MCF 10A (cell line): ENCODE data around the gene FXYD6. TPM values are rescaled to one million over a fixed set of nuclear protein-coding genes. Genes with fewer than 3 reads are reported as not detected.

ENCODE experiments used
- BruUV-seq: library from RNA; stranded (reverse); fragments of 400-500 nt; replicated peaks from 2 replicates; lab custom pipeline; 2021; lab: Mats Ljungman, UMichigan
- CTCF ChIA-PET: fragments of 300-600 bp; sonication (Branson Sonifier 250); formaldehyde crosslinking; extraction: SDS; loops from one replicate; lab custom pipeline; 2021; ENCODE audit warnings: antibody characterized with exemption, inconsistent platforms; lab: Yijun Ruan, JAX
- POLR2A ChIA-PET: fragments of 300-600, 350-650 bp; sonication (Branson Sonifier 250); formaldehyde crosslinking; extraction: SDS; loops from one replicate; lab custom pipeline; 2020; ENCODE audit warnings: antibody characterized with exemption, inconsistent platforms; lab: Yijun Ruan, JAX
- DNase-seq: peaks from one replicate; pipeline ENCODE4 v3.0.0-alpha.2; 2018; ENCODE audit not compliant: unreplicated experiment
- H3K27ac Mint-ChIP-seq: one replicate; pipeline ENCODE4 v1.8.0; 2022; ENCODE audit warnings: mild to moderate bottlenecking, low read depth, mixed read lengths; ENCODE audit not compliant: unreplicated experiment
- H3K27me3 Mint-ChIP-seq: one replicate; pipeline ENCODE4 v1.8.0; 2022; ENCODE audit warnings: mixed read lengths; ENCODE audit not compliant: insufficient read depth, unreplicated experiment
- H3K36me3 Mint-ChIP-seq: one replicate; pipeline ENCODE4 v1.8.0; 2022; ENCODE audit warnings: mild to moderate bottlenecking, moderate library complexity, mixed read lengths; ENCODE audit not compliant: insufficient read depth, unreplicated experiment
- H3K4me1 Mint-ChIP-seq: one replicate; pipeline ENCODE4 v1.8.0; 2022; ENCODE audit warnings: mixed read lengths; ENCODE audit not compliant: insufficient read depth, unreplicated experiment
- H3K4me3 Mint-ChIP-seq: one replicate; pipeline ENCODE4 v1.8.0; 2022; ENCODE audit warnings: mild to moderate bottlenecking, moderate library complexity, mixed read lengths; ENCODE audit not compliant: unreplicated experiment
- H3K9me3 Mint-ChIP-seq: one replicate; pipeline ENCODE4 v1.8.0; 2022; ENCODE audit warnings: mixed read lengths; ENCODE audit not compliant: unreplicated experiment
- intact Hi-C: fragments of 100-400 bp; cut with micrococcal nuclease; formaldehyde crosslinking; loops from 2 replicates; pipeline ENCODE4 v1.14.1; 2022
- total RNA-seq: library from RNA; stranded (reverse); gene quantifications from 2 replicates; pipeline ENCODE4 v1.2.3, GENCODE V29; 2022
- TF ChIP-seq, protein P1 (sequence below): fragments of 200-600 bp; IDR thresholded peaks from one replicate; pipeline ENCODE4 v1.8.0; 2022; ENCODE audit warnings: antibody characterized with exemption, mild to moderate bottlenecking; ENCODE audit not compliant: unreplicated experiment

Gene FXYD6
- total RNA-seq, 1 experiment from 2014 or later, result not detected

DNA sequence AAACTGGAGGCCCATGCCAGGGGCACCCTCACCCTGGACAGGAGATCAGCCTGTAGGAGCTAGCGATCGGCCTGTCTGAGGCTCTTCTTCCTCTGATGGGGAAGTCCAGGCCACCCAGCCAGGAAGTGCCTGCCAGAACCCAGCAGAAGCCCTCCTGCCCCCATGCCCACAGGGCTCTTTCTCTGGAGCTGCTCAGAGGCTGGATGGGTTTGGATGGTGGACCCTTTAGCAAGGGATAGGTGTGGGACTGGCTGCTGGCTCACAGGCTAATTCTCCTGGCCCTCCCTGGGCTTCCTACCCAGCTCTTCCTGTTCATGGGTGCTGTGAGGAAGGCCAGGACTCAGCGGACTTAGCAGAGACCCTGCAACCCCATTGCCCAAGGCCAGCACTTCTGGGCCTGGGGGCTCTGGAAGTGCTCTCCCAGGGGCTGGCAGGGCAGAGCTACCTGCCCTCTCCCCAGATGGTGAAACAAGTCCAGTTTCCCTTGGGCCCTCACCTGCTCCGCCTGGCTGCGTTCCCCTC, 59.6 kb downstream of the FXYD6 start:
- Mint-ChIP-seq H3K4me3 (no peak overlapping the region), H3K36me3 (no peaks in the 10 kb centered on the region), H3K9me3 (no peaks in the 10 kb centered on the region), H3K4me1 (peaks cover 11% of the 10 kb centered on the region), H3K27ac (no peak overlapping the region), H3K27me3 (no peaks in the 10 kb centered on the region)
- DNase-seq, result no peak
- ChIA-PET POLR2A (interaction anchor here (1.1 kb wide), 1 partner anchor 391 kb away, joined by 6 read pairs; no protein-coding TSS in a partner anchor), CTCF (interaction anchor here (0.5 to 6.8 kb wide), 27 partner anchors 9 to 402 kb away, joined by 3 to 173 read pairs (median 4); no protein-coding TSS in a partner anchor)
- BruUV-seq, result no TSS peak
- TF ChIP-seq, protein P1, sequence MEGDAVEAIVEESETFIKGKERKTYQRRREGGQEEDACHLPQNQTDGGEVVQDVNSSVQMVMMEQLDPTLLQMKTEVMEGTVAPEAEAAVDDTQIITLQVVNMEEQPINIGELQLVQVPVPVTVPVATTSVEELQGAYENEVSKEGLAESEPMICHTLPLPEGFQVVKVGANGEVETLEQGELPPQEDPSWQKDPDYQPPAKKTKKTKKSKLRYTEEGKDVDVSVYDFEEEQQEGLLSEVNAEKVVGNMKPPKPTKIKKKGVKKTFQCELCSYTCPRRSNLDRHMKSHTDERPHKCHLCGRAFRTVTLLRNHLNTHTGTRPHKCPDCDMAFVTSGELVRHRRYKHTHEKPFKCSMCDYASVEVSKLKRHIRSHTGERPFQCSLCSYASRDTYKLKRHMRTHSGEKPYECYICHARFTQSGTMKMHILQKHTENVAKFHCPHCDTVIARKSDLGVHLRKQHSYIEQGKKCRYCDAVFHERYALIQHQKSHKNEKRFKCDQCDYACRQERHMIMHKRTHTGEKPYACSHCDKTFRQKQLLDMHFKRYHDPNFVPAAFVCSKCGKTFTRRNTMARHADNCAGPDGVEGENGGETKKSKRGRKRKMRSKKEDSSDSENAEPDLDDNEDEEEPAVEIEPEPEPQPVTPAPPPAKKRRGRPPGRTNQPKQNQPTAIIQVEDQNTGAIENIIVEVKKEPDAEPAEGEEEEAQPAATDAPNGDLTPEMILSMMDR, result no peak
- intact Hi-C loops, result loop anchor here (1.0 to 10.0 kb wide), 3 partner anchors 10 to 582 kb away; partner anchors contain the start of genes PCSK7 and RNF214

DNA sequence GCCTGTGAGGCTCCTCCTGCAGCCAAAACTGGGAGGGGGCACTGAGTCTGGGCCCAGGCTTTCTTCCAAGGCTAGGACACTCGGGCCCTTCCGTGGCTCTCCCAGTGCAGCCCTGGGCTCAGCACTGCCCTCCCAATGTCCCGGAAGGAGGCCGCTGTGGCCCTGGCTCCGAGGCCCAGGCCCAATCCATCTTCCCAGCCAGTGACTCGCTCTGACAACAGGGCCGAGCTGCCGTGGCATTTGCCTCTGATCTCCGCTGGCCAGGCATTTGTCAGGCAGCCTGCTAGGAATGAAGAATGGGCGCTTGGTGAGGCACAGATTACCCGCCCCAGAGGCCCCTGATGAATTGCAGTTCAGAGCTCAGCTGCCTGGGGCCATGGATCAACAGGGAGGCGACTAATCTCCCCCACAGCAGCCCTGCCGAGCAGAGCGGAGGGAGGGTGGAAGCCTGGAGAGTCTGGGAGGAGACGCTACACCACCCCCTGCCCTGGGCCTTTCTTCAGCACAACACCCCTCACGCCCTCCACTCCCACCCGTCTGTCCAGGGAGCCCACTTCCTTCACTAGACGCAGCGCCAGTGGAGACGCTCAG, 60.2 kb downstream of the FXYD6 start:
- Mint-ChIP-seq H3K36me3 (no peaks in the 10 kb centered on the region), H3K27ac (no peak overlapping the region), H3K9me3 (no peaks in the 10 kb centered on the region), H3K4me1 (peaks cover 11% of the 10 kb centered on the region), H3K27me3 (peaks cover 6% of the 10 kb centered on the region), H3K4me3 (no peak overlapping the region)
- TF ChIP-seq, protein P1, result no peak
- CTCF ChIA-PET, result interaction anchor here (0.5 to 6.8 kb wide), 14 partner anchors 8 to 402 kb away, joined by 3 to 173 read pairs (median 4); partner anchors contain the start of gene FXYD2
- intact Hi-C loops, result loop anchor here (10.0 kb wide), 1 partner anchor 581 kb away; the partner anchor contains the start of genes PCSK7 and RNF214
- POLR2A ChIA-PET, result interaction anchor here (0.6 to 0.7 kb wide), 2 partner anchors 236 to 250 kb away, joined by 3 read pairs; no protein-coding TSS in a partner anchor
- no TSS peak for BruUV-seq
- DNase-seq, result no peak

DNA sequence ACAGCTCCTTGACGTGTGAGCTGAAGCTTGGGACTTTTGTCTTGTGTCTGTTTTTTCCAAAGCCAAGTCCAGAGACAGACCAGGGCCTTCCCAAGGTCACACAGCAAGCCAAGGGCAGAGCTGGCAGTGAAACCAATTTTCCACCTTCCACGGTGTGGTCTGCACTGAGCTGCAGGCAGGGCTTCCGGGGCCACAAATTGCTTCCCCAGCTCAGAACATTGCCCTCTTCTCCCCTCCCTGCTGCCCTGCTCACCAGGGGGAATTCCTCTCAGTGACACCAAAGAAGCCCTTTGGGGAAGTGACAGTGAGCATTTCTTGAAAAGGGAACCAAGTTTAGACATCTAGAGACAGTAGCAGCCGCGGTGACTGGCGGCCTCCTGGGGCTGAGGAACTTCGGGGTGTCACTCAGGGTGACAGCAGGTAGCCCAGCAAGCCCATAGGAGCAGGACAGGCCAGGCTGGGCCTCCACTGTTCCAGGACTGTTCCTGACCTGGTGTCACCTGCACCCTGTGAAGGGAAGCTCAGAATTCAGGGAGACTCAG, 61.1 kb downstream of the FXYD6 start:
- no peak overlapping the region for H3K27ac Mint-ChIP-seq
- no peaks in the 10 kb centered on the region for H3K9me3 Mint-ChIP-seq
- DNase-seq, result no peak
- BruUV-seq, result no TSS peak
- no peak overlapping the region for H3K4me3 Mint-ChIP-seq
- POLR2A ChIA-PET, result interaction anchor here (0.6 to 0.7 kb wide), 2 partner anchors 237 to 306 kb away, joined by 3 read pairs; no protein-coding TSS in a partner anchor
- no peaks in the 10 kb centered on the region for H3K36me3 Mint-ChIP-seq
- CTCF ChIA-PET, result interaction anchor here (0.6 to 6.8 kb wide), 12 partner anchors 9 to 392 kb away, joined by 3 to 173 read pairs (median 4); partner anchors contain the start of gene FXYD2
- H3K4me1 Mint-ChIP-seq, result peaks cover 11% of the 10 kb centered on the region
- H3K27me3 Mint-ChIP-seq, result peaks cover 15% of the 10 kb centered on the region
- TF ChIP-seq, protein P1, result no peak
- intact Hi-C loops, result loop anchor here (10.0 kb wide), 1 partner anchor 581 kb away; the partner anchor contains the start of genes PCSK7 and RNF214
